ENCODE data around the gene P2RX1.

P2RX1 gene

DNA sequence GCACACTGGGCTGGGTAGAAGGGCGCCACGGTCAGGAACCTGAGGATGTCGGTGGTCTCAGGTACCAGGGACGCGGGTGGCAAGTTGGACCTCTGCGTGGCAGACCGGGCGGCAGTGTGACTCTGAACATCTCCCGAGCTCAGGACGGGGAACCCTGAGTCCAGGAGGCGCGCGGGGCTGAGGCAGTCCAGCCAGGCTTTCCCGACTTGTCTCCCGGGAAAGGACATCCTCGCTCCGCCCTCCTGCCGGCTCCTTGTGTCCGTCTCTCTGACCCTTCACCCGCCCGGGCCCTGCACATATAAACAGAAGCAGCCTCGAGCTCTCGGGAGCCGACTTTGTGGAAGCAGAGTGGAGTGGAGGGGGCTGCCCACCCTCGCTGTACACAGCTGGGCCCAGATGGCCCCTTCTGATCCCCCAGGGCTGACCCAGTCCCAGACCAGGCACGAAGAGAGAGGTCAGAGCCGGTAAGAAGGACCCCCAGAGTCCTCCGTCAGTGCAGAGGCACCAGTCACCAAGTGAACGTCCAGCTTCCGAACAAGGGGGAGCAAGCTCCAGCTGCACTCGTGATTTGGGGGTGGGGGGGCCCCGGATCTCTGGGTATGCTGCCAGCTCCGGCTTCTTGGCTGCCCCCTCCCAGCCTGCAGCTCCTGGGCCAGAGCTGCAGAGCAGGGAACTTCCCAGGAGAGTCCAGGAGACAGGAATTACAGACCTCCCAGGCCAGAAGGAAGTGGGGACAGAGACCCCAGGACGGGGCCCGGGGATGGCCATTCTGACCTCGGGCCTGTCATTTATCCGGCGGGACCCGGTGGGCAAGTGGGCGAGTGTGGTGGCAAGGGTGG, 8.5 kb upstream of the P2RX1 start:
- no peak for DNase-seq (ENCODE audit: low read depth in 2 of 2)

DNA sequence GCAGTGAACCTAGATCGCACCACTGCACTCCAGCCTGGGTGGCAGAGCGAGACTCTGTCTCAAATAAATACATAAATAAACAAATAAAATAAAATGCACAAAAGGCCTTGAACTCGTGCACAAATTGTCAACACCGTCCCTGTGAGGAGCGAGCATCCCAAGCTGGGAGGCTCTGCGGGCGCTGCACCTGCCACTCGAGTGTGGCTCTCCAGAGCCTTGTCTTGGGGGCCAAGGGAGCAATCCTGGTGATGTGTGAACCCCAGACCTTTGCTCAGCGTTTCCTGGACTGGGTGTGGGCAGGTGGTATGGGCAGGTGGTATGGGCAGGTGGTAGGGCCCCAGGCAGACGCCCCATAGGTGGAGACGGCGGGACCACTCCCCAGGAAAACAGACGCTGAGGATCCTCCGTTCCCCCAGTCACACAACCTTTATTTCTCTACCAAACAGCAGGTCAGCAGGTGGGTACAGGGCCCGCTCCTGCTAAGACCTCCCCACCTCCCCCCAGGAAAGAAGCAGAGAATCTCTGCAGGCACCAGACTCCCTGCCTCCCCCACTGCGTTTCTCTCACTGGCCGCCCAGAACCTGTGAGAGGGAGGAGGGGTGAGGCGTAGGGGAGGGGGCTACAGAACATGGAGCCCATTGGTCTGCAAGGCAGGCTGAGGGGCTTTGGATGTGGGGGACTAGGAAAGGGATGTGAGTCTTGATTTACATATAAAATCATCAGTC, 7.4 kb upstream of the P2RX1 start:
- no peak for DNase-seq (ENCODE audit: low read depth in 2 of 2)

DNA sequence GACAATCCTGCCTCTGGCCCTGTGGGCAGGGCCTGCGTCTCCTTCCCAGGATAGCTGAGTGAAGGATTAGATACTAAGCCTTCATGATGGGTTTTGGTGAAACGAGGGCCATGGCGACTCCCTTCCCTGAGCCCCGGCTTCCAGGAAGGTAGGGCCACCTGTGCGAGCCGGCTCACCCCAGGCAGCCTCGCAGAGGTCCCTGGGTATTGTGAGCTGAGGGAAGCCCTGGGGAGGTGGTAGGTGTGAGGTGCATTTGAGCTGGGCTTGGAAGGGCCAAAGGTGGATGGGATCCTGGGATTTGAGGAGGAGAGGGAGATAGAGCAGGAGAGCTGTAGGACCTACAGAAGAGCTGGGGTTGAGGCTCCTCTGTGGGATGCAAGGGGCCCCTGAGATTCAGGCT, 6.5 kb upstream of the P2RX1 start:
- no peak for DNase-seq (ENCODE audit: low read depth in 2 of 2)

- DNase-seq (ENCODE audit: low read depth in 2 of 2), result no peak
Measured at GRCh38 chr17:3921502-3922319, 5.4 kb upstream of the P2RX1 start.

DNA sequence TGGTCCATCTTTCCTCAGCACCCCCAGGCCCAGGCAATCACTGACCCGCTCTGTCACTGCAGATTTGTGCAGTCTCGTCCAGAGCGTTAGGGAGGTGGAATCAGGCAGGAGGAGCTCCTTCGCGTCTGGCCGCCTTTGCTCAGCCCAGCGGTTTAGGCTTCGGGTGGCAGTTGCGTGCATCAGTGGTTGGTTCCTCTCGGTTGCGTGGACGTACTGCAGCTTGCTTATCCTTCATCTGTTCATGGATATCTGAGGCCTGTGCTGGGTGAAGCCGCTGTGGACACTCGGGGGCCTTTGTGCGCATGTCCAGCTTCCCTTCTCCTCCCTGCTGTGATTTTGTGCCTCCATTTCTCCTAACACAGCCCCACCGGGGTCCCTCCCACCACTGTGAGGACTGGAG, 4.7 kb upstream of the P2RX1 start:
- DNase-seq (ENCODE audit: low read depth in 2 of 2), result no peak

GRCh38 chr17:3919123-3919624, 2.9 kb upstream of the P2RX1 start:
- DNase-seq (ENCODE audit: low read depth in 2 of 2), result no peak

- no peak for DNase-seq (ENCODE audit: low read depth in 2 of 2)
Measured at GRCh38 chr17:3918372-3919122, 2.3 kb upstream of the P2RX1 start.

DNA sequence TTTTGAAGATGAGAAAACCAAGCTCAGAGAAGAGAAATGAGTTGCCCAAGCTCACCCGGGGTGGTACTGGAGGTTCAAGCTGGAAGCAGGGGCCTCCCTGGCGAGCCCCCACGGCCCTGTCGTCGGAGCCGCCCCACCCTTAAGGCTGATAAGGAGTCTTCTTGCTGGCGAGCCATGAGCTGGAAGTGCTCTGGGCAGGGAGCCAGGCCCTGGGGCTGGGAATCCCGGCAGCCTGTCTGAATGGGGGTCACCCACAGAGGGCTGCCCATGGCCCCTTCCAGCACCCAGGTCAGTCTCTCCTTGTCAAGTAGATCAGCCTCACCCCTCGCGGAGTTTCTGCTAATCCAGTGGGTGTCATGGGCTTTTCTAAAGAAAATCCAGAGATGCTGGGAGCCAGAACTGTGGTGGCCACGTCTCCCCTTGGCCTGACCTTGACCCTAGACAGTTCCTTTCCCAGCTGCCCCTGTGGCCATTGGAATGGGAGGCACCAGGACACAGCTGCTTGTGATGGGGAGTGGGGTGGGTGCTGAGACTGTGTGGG, 1.2 kb upstream of the P2RX1 start:
- DNase-seq (ENCODE audit: low read depth in 2 of 2), result no peak

- DNase-seq (ENCODE audit: low read depth in 2 of 2), result no peak
Measured at GRCh38 chr17:3916825-3917224, 560 bp upstream of the P2RX1 start.

DNA sequence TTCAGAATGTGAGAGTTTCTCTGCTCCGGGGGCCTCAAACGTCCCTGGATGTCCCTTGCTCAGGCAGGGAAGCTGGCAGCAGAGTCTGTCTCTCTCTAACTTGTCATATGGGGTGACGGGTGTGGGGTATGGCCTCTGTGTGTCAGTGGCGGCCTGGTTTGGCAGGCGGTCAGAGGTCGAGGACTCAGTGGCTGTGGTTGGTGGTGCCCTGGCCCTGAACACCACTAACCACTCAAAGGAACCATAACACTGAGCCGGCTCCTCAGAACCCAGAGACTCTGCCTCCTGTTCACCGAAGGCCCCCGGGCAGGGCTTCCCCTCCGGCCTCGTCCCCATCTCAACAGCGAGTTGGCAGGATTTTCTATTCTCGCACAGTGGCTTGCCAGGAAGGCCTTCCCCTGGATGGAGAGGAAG, 677 bp downstream of the P2RX1 start:
- no peak for DNase-seq (ENCODE audit: low read depth in 2 of 2)

DNA sequence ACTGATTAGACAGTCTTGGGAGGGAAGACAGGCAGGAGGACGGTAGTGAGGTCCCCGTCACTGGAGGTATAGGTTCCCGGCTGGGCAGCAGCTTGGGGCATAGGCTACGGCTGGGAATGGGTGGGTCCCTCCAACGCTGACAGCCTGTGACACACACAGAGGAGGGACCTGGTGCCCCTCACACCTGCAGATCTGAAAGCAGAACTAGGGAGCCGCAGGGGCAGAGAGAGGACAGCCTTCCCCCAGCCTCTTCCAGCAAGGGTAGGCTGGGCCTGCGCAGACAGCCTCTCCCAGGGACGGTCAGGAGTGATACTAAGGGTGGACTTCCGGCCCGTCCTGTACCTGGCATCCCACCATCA, 2.0 kb downstream of the P2RX1 start:
- DNase-seq (ENCODE audit: low read depth in 2 of 2), result no peak

- peak; percentile 69 to 71 for DNase-seq (ENCODE audit: low read depth in 2 of 2)
Measured at GRCh38 chr17:3913531-3914311, 2.5 kb downstream of the P2RX1 start.

DNA sequence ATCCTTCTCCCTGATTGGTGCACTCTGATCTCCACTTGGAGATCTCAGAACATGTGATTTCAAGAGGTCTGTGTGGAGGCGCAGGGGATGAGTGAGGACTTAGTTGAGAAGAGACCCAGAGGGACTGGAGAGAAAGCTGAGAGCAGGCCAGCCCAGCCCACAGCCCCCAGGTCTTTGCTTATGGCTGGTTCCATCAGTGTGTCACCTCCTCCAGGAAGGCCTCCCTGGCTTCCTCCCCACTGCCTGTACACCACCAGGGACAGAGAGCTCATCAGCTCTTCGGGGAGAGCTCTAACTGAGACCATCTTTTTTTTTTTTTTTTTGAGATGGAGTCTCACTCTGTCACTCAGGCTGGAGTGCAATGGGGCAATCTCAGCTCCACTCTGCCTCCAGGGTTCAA, 3.4 kb downstream of the P2RX1 start:
- DNase-seq (ENCODE audit: low read depth in 2 of 2), result no peak

DNA sequence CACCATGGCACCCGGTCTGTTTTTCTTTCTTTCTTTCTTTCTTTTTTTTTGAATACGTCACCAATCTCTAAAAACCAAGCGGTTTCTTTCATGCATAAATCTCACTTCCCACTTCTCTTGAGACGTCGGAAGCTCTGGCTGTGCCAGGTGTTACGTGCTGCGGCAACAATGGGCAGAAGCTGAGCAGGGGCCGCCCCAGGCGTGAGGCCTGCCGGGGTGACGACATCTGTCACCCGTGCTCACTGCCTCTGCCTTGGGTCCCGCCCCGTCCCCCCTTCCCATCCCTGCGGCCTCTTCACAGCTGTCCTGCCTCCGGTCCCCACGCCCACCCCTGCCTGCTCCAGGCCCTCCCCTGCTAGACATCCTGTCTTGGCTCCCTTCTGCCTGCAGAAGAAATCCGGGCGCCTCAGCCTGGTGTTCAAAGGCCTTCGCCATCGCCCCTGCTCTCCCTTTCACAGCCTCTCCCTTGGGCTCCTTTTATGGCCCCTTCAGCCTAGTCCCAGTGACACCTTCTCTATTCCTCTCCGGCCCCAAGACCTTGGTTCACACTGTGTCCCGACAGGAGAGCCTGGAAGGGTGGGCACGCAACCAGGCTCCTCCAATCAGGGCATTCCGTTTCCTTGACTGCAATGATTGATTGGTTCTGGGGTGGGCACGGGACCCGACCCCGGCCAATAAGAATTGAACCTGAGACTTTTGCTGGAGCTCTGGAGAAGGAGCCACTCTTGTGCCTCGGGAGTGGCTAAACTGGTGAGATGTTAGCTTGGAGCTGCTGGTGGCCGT, 4.8 kb downstream of the P2RX1 start:
- DNase-seq (ENCODE audit: low read depth in 2 of 2), result peak; percentile 57 to 64

GRCh38 chr17:3910420-3911270, 5.6 kb downstream of the P2RX1 start:
- DNase-seq (ENCODE audit: low read depth in 2 of 2), result no peak

GRCh38 chr17:3909257-3909656, 7.0 kb downstream of the P2RX1 start:
- no peak for DNase-seq (ENCODE audit: low read depth in 2 of 2)

DNA sequence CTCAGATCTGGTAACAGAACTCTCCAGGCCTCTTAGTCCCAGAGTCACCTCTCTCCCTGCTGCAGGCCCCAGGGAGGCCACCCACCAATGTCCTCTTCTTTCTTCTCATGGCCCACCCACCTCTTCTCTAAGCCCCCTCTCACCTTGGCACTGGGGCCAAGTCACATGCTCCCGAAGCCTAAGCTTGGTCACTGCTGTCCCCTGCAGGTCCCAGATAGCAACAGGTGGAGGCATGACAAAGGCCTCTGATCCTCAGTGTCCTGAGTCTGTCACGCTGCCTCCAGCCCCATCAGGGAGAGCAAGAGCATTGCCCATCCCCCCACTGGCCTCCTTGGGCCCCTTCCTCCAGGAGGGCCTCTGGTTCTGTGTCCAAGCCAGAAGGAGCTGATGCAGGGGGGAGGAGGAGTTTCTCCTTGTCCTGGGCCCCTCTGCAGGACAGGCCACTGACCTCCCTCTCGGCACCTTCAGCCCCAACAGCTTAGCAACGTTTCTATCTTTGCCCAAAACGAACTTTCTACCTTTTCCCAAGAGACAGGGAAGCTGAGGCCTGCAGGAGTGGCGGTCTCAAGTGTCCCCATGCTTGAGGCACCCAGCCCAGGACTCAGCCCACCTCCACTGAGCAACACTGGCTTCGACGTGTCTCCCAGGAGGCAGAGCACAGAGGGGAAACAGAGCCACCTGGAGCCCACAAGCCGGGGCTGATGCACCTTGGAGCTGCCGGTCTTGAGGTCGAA, 8.6 kb downstream of the P2RX1 start:
- DNase-seq (ENCODE audit: low read depth in 2 of 2), result no peak

- DNase-seq (ENCODE audit: low read depth in 2 of 2), result no peak
Measured at GRCh38 chr17:3906881-3907280, 9.4 kb downstream of the P2RX1 start.
